Neural progenitor cell (in vitro differentiated cells): ENCODE data around the gene EIF2B2. TPM values are rescaled to one million over a fixed set of nuclear protein-coding genes. Genes with fewer than 3 reads are reported as not detected.

Experiments used
- DNase-seq: peaks from one replicate; pipeline ENCODE4 v3.0.0-alpha.2; 2016; ENCODE audit warnings: low spot score
- H2AFZ ChIP-seq: fragments of 200-600 bp; sonication (generic); replicated peaks from 2 replicates; pipeline ENCODE4 v1.6.1; 2016; ENCODE audit warnings: antibody characterized with exemption
- H3F3A ChIP-seq: fragments of 200-600 bp; sonication (generic); 2 replicates; pipeline ENCODE4 v1.6.1; 2016; ENCODE audit warnings: antibody characterized with exemption, low read depth
- H3K27ac ChIP-seq: fragments of 200-600 bp; sonication (generic); 2 replicates; pipeline ENCODE4 v1.5.1; 2016; ENCODE audit warnings: mild to moderate bottlenecking
- H3K27me3 ChIP-seq: fragments of 200-600 bp; sonication (generic); 2 replicates; pipeline ENCODE4 v1.6.1; 2016; ENCODE audit warnings: mild to moderate bottlenecking, moderate library complexity
- H3K36me3 ChIP-seq: fragments of 200-600 bp; sonication (generic); 2 replicates; pipeline ENCODE4 v1.5.1; 2016
- H3K4me1 ChIP-seq: fragments of 200-600 bp; sonication (generic); 2 replicates; pipeline ENCODE4 v1.6.1; 2016; ENCODE audit warnings: mixed run types
- H3K4me2 ChIP-seq: fragments of 200-600 bp; sonication (generic); 2 replicates; pipeline ENCODE4 v1.6.1; 2016
- H3K4me3 ChIP-seq: fragments of 200-600 bp; sonication (generic); 2 replicates; pipeline ENCODE4 v1.5.1; 2016
- H3K79me2 ChIP-seq: fragments of 200-600 bp; sonication (generic); 2 replicates; pipeline ENCODE4 v1.6.1; 2016; ENCODE audit warnings: low read depth
- H3K9ac ChIP-seq: fragments of 200-600 bp; sonication (generic); 2 replicates; pipeline ENCODE4 v1.6.1; 2016
- H3K9me3 ChIP-seq: fragments of 200-600 bp; sonication (generic); 2 replicates; pipeline ENCODE4 v1.5.1; 2016; ENCODE audit warnings: low read depth
- H4K20me1 ChIP-seq: fragments of 200-600 bp; sonication (generic); 2 replicates; pipeline ENCODE4 v1.6.1; 2016; ENCODE audit warnings: low read depth
- H3K27ac Mint-ChIP-seq: 3 replicates; pipeline ENCODE4 v1.8.0; 2021; ENCODE audit warnings: mixed read lengths
- H3K27me3 Mint-ChIP-seq: 2 replicates; pipeline ENCODE4 v1.8.0; 2022; ENCODE audit warnings: low read depth, mild to moderate bottlenecking, inconsistent platforms, moderate library complexity, mixed read lengths; ENCODE audit not compliant: insufficient read depth
- H3K36me3 Mint-ChIP-seq: 3 replicates; pipeline ENCODE4 v1.8.0; 2021; ENCODE audit warnings: mixed read lengths
- H3K4me1 Mint-ChIP-seq: 3 replicates; pipeline ENCODE4 v1.8.0; 2021; ENCODE audit warnings: mixed read lengths
- H3K4me3 Mint-ChIP-seq: 3 replicates; pipeline ENCODE4 v1.8.0; 2021; ENCODE audit warnings: mild to moderate bottlenecking, moderate library complexity, mixed read lengths
- H3K9me3 Mint-ChIP-seq: 3 replicates; pipeline ENCODE4 v1.8.0; 2020; ENCODE audit warnings: mixed read lengths
- EZH2 ChIP-seq: fragments of 200-600 bp; sonication (generic); IDR thresholded peaks from 2 replicates; pipeline ENCODE4 v1.6.1; 2017; ENCODE audit warnings: antibody characterized with exemption, mild to moderate bottlenecking, moderate library complexity
- EZH2phosphoT487 ChIP-seq: fragments of 200-600 bp; sonication (generic); IDR thresholded peaks from 2 replicates; pipeline ENCODE4 v1.6.1; 2017; ENCODE audit warnings: antibody characterized with exemption
- small RNA-seq: library from RNA; depleted of rRNA; stranded (forward); fragments of <200 nt; gene quantifications from one replicate; pipeline ENCODE3, GENCODE V24; 2015
- total RNA-seq: library from RNA; depleted of rRNA; stranded (reverse); fragments of >200 nt; gene quantifications from 2 replicates; pipeline ENCODE4 v1.2.3, GENCODE V29; 2015; ENCODE audit warnings: low replicate concordance
- TF ChIP-seq, protein P1 (sequence below): fragments of 200-600 bp; sonication (generic); IDR thresholded peaks from 2 replicates; pipeline ENCODE4 v1.5.1; 2017; ENCODE audit warnings: antibody characterized with exemption, mild to moderate bottlenecking

EIF2B2 gene
- total RNA-seq, 1 donor from 2014 or later: 26.9 TPM

DNA sequence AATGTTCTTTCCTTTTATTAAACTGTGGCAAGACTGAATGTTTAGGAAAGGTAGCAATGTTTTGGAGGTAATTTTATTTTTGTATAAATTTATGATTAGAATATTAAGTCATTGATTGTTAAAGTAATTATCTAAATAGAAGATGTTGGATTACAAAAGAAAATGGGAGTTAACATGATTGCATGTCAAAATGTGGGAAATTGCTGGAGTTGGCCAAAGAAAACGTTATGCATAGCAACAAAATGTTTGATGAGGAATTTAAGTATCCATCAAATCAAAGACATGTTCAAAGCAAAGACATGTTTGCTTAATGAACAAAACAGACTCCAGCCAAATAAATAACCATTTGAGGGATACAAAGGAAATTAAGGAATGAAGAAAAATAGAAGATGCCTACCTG lies 51.7 kb downstream of the EIF2B2 start:
- H3F3A ChIP-seq: peaks cover 27% of the 10 kb centered on the region
- Mint-ChIP-seq H3K4me3 (no peak overlapping the region), H3K4me1 (peaks cover 12% of the 10 kb centered on the region), H3K27me3 (peaks cover 5% of the 10 kb centered on the region), H3K9me3 (peaks cover 7% of the 10 kb centered on the region), H3K27ac (no peak overlapping the region), H3K36me3 (peaks cover 28% of the 10 kb centered on the region)
- H2AFZ ChIP-seq: no peak overlapping the region
- H3K4me1 ChIP-seq: peaks cover 10% of the 10 kb centered on the region
- H3K36me3 ChIP-seq: peaks cover 1% of the 10 kb centered on the region
- TF ChIP-seq, protein P1, sequence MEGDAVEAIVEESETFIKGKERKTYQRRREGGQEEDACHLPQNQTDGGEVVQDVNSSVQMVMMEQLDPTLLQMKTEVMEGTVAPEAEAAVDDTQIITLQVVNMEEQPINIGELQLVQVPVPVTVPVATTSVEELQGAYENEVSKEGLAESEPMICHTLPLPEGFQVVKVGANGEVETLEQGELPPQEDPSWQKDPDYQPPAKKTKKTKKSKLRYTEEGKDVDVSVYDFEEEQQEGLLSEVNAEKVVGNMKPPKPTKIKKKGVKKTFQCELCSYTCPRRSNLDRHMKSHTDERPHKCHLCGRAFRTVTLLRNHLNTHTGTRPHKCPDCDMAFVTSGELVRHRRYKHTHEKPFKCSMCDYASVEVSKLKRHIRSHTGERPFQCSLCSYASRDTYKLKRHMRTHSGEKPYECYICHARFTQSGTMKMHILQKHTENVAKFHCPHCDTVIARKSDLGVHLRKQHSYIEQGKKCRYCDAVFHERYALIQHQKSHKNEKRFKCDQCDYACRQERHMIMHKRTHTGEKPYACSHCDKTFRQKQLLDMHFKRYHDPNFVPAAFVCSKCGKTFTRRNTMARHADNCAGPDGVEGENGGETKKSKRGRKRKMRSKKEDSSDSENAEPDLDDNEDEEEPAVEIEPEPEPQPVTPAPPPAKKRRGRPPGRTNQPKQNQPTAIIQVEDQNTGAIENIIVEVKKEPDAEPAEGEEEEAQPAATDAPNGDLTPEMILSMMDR: no peak
- peaks cover 20% of the 10 kb centered on the region for H3K79me2 ChIP-seq
- H3K4me2 ChIP-seq: no peak overlapping the region
- no peak overlapping the region for H3K9ac ChIP-seq
- H3K27me3 ChIP-seq: no peaks in the 10 kb centered on the region
- H3K9me3 ChIP-seq: no peaks in the 10 kb centered on the region
- no peak for DNase-seq
- H3K27ac ChIP-seq: no peak overlapping the region
- no peak overlapping the region for H3K4me3 ChIP-seq
- H4K20me1 ChIP-seq: no peaks in the 10 kb centered on the region

DNA sequence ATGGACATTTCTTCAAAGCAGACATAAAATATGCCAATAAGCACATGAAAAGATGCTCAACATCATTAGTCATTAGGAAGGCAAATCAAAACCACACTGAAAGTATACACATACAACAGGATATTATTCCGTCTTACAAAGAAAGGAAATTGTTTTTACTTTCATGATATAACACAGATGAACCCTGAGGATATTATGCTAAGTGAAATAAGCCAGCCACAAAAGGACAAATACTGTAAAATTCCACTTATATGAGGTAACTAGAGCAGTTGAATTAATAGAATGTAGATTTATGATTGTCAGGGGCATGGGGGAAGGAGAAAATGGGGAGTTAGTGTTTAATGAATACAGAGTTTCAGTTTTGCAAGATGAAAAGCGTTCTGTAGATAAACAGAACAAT lies 56.9 kb downstream of the EIF2B2 start:
- Mint-ChIP-seq H3K27ac (no peak overlapping the region), H3K27me3 (peaks cover 4% of the 10 kb centered on the region), H3K36me3 (peaks cover 32% of the 10 kb centered on the region), H3K4me1 (peaks cover 15% of the 10 kb centered on the region), H3K4me3 (no peak overlapping the region), H3K9me3 (peaks cover 10% of the 10 kb centered on the region)
- H3K4me3 ChIP-seq: no peak overlapping the region
- no peak overlapping the region for H3K9ac ChIP-seq
- H3K36me3 ChIP-seq: peaks cover 7% of the 10 kb centered on the region
- peaks cover 17% of the 10 kb centered on the region for H3F3A ChIP-seq
- TF ChIP-seq, protein P1: no peak
- TF ChIP-seq EZH2: no peak
- no peak for TF ChIP-seq EZH2phosphoT487
- peaks cover 8% of the 10 kb centered on the region for H3K4me1 ChIP-seq
- H3K27me3 ChIP-seq: no peaks in the 10 kb centered on the region
- no peak overlapping the region for H3K27ac ChIP-seq
- no peaks in the 10 kb centered on the region for H4K20me1 ChIP-seq
- no peaks in the 10 kb centered on the region for H3K9me3 ChIP-seq
- H3K4me2 ChIP-seq: no peak overlapping the region
- H2AFZ ChIP-seq: no peak overlapping the region
- H3K79me2 ChIP-seq: peaks cover 36% of the 10 kb centered on the region
- no peak for DNase-seq

DNA sequence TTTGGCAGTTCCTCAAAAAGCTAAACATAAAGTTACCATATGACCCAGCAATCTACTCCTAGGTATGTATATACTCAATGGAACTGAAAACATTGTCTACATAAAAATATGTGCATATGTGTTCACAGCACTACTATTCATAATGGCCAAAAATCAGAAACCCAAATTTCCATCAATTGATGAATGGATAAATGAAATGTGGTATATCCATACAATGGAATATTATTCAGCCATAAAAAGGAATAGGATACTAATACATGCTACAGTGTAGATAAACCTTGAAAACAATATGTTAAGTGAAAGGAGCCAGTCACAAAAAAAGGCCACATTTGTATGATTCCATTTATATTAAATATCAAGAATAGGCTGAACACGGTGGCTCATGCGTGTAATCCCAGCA lies 57.7 kb downstream of the EIF2B2 start:
- H4K20me1 ChIP-seq: no peaks in the 10 kb centered on the region
- H3K27me3 ChIP-seq: no peaks in the 10 kb centered on the region
- H3K9me3 ChIP-seq: no peaks in the 10 kb centered on the region
- Mint-ChIP-seq H3K4me3 (no peak overlapping the region), H3K9me3 (peaks cover 10% of the 10 kb centered on the region), H3K27me3 (peaks cover 4% of the 10 kb centered on the region), H3K4me1 (peaks cover 15% of the 10 kb centered on the region), H3K27ac (no peak overlapping the region), H3K36me3 (peaks cover 32% of the 10 kb centered on the region)
- no peak overlapping the region for H3K4me2 ChIP-seq
- H3K9ac ChIP-seq: no peak overlapping the region
- DNase-seq: no peak
- no peak overlapping the region for H3K4me3 ChIP-seq
- H3K4me1 ChIP-seq: peaks cover 8% of the 10 kb centered on the region
- H2AFZ ChIP-seq: no peak overlapping the region
- H3K79me2 ChIP-seq: peaks cover 36% of the 10 kb centered on the region
- TF ChIP-seq EZH2phosphoT487 (no peak), EZH2 (no peak)
- TF ChIP-seq, protein P1: no peak
- peaks cover 7% of the 10 kb centered on the region for H3K36me3 ChIP-seq
- peaks cover 17% of the 10 kb centered on the region for H3F3A ChIP-seq
- no peak overlapping the region for H3K27ac ChIP-seq

Small RNA genes within 50 kb of the gene (small RNA-seq; reads per million reads assigned to genes)
- gene RNU6-689P: not detected

Other genes starting within 250 kb of the EIF2B2 start
- 35.7 and 55.9 TPM in 2 replicates for gene YLPM1, start 239.6 kb upstream of the EIF2B2 start, total RNA-seq
- gene PROX2, start 126.8 kb upstream of the EIF2B2 start, total RNA-seq: not detected in 2 replicates
- gene DLST, start 121.0 kb upstream of the EIF2B2 start, total RNA-seq: 52.2 and 60.7 TPM in 2 replicates
- gene RPS6KL1, start 79.7 kb upstream of the EIF2B2 start, total RNA-seq: 6.4 and 15.1 TPM in 2 replicates
- gene PGF, start 47.3 kb upstream of the EIF2B2 start, total RNA-seq: 1.0 and 2.1 TPM in 2 replicates
- gene MLH3, start 48.5 kb downstream of the EIF2B2 start, total RNA-seq: 23.2 and 41.5 TPM in 2 replicates
- gene ACYP1, start 61.1 kb downstream of the EIF2B2 start, total RNA-seq: 38.8 and 43.1 TPM in 2 replicates
- 0.90 and 0.94 TPM in 2 replicates for gene ZC2HC1C, start 66.7 kb downstream of the EIF2B2 start, total RNA-seq
- gene NEK9, start 124.1 kb downstream of the EIF2B2 start, total RNA-seq: 25.9 and 28.3 TPM in 2 replicates
- gene TMED10, start 173.7 kb downstream of the EIF2B2 start, total RNA-seq: 176 and 220 TPM in 2 replicates